ENCODE results near the gene RNF2.

DNA sequence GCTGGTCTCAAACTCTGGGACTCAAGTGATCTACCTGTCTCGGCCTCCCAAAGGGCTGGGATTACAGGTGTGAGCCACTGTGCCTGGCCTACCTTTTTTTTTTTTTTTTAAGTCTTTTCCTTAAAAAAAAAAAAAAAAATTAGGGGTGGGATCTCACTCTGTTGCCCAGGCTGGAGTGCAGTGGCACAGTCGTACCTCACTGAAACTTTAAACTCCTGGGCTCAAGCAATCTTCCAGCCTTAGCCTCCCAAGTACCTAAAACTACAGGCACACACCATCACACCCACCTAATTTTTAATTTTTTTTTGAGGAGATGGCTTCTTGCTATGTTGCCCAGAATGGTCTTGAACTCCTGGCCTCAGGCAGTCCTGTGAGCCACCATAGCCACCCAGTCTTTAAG, 38.5 kb downstream of the RNF2 start:
- TF ChIP-seq, protein P1, sequence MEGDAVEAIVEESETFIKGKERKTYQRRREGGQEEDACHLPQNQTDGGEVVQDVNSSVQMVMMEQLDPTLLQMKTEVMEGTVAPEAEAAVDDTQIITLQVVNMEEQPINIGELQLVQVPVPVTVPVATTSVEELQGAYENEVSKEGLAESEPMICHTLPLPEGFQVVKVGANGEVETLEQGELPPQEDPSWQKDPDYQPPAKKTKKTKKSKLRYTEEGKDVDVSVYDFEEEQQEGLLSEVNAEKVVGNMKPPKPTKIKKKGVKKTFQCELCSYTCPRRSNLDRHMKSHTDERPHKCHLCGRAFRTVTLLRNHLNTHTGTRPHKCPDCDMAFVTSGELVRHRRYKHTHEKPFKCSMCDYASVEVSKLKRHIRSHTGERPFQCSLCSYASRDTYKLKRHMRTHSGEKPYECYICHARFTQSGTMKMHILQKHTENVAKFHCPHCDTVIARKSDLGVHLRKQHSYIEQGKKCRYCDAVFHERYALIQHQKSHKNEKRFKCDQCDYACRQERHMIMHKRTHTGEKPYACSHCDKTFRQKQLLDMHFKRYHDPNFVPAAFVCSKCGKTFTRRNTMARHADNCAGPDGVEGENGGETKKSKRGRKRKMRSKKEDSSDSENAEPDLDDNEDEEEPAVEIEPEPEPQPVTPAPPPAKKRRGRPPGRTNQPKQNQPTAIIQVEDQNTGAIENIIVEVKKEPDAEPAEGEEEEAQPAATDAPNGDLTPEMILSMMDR (IDR thresholded peaks at IDR 0.05), result no peak
- TF ChIP-seq, protein P2, sequence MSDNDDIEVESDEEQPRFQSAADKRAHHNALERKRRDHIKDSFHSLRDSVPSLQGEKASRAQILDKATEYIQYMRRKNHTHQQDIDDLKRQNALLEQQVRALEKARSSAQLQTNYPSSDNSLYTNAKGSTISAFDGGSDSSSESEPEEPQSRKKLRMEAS (IDR thresholded peaks at IDR 0.05; ENCODE audit: low read depth), result no peak
- no peak for TF ChIP-seq RFX5 (IDR thresholded peaks at IDR 0.05; ENCODE audit: low read length)
- TF ChIP-seq SMC3 (IDR thresholded peaks at IDR 0.05; ENCODE audit: low read depth, low read length), result no peak
- TF ChIP-seq SIN3A (IDR thresholded peaks at IDR 0.05; ENCODE audit: borderline replicate concordance, low read depth, low read length), result no peak
- TF ChIP-seq RCOR1 (IDR thresholded peaks at IDR 0.05; ENCODE audit: low read length), result no peak
- no peak for TF ChIP-seq EZH2phosphoT487 (IDR thresholded peaks at IDR 0.05; ENCODE audit: borderline replicate concordance, low read depth)
- no peak for TF ChIP-seq RAD21 (IDR thresholded peaks at IDR 0.05; ENCODE audit: low read length)
- TF ChIP-seq, protein P3, sequence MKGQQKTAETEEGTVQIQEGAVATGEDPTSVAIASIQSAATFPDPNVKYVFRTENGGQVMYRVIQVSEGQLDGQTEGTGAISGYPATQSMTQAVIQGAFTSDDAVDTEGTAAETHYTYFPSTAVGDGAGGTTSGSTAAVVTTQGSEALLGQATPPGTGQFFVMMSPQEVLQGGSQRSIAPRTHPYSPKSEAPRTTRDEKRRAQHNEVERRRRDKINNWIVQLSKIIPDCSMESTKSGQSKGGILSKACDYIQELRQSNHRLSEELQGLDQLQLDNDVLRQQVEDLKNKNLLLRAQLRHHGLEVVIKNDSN (IDR thresholded peaks at IDR 0.05; ENCODE audit: borderline replicate concordance, low read depth), result no peak
- TF ChIP-seq, protein P4, sequence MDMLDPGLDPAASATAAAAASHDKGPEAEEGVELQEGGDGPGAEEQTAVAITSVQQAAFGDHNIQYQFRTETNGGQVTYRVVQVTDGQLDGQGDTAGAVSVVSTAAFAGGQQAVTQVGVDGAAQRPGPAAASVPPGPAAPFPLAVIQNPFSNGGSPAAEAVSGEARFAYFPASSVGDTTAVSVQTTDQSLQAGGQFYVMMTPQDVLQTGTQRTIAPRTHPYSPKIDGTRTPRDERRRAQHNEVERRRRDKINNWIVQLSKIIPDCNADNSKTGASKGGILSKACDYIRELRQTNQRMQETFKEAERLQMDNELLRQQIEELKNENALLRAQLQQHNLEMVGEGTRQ (IDR thresholded peaks at IDR 0.05; ENCODE audit: borderline replicate concordance, low read depth, low read length), result no peak
- no peak for TF ChIP-seq TEAD4 (IDR thresholded peaks at IDR 0.05; ENCODE audit: borderline replicate concordance, insufficient read depth)
- TF ChIP-seq, protein P5, sequence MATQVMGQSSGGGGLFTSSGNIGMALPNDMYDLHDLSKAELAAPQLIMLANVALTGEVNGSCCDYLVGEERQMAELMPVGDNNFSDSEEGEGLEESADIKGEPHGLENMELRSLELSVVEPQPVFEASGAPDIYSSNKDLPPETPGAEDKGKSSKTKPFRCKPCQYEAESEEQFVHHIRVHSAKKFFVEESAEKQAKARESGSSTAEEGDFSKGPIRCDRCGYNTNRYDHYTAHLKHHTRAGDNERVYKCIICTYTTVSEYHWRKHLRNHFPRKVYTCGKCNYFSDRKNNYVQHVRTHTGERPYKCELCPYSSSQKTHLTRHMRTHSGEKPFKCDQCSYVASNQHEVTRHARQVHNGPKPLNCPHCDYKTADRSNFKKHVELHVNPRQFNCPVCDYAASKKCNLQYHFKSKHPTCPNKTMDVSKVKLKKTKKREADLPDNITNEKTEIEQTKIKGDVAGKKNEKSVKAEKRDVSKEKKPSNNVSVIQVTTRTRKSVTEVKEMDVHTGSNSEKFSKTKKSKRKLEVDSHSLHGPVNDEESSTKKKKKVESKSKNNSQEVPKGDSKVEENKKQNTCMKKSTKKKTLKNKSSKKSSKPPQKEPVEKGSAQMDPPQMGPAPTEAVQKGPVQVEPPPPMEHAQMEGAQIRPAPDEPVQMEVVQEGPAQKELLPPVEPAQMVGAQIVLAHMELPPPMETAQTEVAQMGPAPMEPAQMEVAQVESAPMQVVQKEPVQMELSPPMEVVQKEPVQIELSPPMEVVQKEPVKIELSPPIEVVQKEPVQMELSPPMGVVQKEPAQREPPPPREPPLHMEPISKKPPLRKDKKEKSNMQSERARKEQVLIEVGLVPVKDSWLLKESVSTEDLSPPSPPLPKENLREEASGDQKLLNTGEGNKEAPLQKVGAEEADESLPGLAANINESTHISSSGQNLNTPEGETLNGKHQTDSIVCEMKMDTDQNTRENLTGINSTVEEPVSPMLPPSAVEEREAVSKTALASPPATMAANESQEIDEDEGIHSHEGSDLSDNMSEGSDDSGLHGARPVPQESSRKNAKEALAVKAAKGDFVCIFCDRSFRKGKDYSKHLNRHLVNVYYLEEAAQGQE (IDR thresholded peaks at IDR 0.05; ENCODE audit: low read depth, low read length), result no peak
- no peak for TF ChIP-seq GABPA (IDR thresholded peaks at IDR 0.05; ENCODE audit: low read depth)
- no peak for TF ChIP-seq EP300 (IDR thresholded peaks at IDR 0.05; ENCODE audit: borderline replicate concordance in 1 of 2, low read depth in 1 of 2, low read length in 1 of 2)
